ENCODE data around the gene CRYBG1.

The CRYBG1 gene

DNA sequence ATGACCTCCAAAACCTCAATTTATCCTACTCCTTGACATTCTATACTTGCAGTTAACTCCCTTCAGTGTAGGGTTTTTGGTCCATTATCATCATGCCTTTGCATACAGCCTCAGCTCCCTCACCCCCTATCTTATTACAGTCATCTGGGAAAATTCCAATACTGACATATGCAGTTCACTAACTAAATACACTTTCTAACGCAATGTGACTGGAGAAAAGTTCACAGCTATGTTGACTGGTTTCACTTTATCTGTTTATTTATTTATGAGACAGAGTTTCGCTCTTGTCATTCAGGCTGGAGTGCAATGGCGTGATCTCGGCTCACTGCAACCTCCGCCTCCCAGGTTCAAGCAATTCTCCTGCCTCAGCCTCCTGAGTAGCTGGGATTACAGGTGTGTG lies 64.9 kb downstream of the CRYBG1 start:
- DNase-seq = no peak

DNA sequence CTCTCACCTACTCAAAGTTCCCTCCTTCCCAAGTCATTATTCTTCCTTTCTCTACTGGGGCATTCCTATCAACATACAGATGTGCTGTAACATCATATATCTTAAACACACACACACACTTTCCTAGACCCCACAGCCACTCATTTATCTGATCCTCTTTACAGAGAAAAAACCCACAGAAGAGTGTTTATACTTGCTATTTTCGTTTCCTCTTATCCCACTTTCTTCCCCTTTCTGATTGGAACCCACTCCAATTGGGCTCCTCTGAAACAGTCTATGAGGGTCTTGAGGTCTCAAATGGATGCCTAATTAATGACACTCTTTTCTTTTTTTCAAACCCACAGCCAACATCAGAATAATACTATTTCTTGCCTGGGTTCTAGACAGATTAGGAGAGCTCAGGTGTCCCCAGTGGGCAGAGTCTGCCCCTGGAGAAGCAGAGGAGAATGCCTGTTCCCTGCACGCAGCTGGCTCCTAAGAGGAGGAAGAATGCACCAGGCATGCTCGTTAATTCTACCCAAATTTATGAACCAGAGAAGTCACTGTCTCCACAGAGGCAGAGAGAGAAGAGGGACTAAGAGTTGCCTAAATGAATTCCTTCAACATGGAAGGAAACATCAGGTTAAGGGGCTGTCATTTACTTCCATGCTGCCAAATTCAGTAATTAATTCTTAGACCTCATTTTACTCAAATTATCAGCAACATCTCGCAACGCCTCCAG lies 65.9 kb downstream of the CRYBG1 start:
- DNase-seq = no peak

DNA sequence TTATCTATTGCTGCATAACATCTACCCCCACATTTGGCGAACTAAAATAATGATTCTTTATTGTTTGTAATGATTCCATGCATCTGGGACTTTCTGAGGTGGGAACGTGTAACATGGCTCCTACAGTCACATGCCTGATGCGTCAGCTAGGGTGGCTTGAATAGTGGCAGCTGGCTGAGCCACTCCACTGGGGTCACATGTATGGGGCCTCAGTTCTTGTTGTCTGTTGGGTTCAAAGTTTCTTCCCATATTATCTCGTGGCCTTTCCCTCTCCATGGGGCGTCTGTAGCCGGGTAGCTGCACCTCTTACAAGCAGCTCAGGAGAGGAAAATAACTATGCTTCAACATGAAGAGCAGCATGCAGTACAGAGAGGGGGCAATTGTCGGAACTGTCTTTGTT lies 69.9 kb downstream of the CRYBG1 start:
- DNase-seq = no peak

DNA sequence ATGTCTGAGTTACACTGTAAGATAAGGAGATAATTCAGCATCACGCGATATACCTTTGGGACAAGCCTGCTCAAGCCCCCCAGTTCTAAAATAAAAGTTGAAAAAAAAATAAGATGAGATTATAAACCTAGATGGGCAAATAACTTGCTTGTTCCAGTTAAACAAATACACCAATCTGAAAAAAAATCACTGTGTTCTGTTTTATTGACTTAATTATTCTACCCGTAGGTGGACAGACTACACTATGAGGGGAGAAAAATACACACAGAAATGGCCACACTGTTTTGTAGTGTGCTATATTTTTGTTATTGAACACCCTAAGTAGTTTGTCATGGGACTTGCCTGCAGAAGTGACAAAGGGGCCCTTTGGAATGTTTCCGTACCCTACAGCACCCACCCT lies 70.9 kb downstream of the CRYBG1 start:
- no peak for DNase-seq

DNA sequence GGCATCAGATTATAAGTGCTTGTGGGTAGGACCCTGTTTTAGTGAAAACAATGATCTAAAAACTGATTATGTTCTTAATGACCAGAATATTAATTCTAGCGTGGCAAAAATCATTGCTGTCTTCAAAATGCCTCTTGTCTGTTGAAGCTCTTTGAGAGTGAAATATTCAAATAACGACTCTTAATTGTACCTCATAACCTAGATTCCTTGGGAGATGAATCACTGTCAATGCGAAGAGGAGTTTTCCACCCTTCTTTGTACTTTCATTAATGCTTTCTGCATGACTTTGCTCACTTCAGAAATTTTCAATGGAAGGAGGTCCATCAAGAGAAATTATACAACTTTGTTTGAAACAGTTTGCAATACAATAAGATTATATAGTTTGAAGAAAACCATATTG lies 71.5 kb downstream of the CRYBG1 start:
- DNase-seq = no peak

DNA sequence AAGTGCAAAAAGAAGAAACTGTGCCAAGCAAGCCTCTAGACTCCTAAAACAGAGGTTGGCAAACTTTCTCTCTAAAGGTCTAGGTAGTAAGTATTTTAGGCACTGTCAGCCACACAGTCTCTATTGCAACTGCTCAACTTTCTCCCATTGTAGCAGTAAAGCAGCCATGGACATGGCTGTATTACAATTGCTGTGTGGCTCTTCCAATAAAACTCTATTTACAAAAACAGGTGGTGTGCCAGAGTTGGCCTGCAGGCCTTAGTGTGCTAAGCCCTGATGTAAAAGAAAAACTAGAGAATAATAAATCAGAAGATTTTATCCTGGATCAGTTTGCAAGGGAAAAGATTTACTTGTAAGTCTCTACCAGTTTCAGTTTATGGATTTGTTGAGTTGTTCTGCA lies 74.0 kb downstream of the CRYBG1 start:
- no peak for DNase-seq

DNA sequence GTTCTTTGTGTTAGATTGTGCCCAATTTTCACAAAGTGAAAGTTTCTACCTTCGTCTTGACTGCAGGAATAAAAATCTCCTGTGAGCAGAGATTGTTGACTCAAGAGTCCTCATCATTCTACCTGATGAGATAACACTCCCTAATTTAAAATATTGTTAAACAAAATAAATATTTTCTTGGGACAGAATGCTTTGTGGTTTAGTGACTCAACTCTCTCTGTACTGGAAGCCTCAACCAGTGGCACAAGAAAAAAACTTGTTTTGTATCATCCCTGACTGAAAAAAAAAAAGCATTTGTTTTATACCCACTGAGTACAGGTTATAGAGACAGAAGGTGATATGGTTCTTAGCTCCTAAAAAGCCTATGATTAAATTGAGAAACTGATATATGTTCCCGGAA lies 78.9 kb downstream of the CRYBG1 start:
- DNase-seq = no peak

DNA sequence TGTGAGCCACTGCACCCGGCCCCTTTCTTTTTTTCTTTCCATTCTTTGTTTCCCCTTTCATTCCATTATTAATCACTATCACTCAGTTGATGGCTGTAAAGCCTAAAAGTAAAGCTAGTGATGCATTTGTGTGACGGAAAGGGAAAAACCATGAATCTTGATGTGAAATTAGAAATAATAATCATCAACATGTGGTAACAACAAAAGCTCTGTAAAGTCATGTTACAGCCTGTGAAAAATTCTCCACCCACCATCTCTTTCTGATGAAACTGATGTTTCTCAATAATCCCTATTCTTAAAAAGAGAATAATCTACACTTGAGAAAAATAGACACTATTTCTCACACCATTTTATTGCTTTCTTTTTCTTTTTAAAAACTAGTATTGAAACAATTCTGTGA lies 80.0 kb downstream of the CRYBG1 start:
- no peak for DNase-seq

DNA sequence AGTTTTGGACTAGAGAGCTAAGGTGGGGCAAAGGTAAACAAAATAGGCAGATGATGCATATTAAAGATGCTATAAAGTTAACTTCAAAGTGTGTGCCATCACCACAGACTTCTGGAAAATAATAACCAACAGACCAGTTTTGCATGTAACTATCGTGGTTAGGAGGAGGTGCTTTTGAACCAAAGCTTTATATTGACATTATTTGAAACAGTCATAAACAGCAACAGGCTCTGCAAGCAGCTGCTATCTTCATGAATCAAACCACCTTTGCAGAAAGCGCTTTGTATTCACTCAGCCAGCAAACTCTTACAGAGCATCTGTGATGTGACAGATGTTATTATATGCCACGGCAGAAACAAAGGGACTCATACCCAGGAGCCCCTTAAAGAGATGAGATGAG lies 81.9 kb downstream of the CRYBG1 start:
- no peak for DNase-seq

DNA sequence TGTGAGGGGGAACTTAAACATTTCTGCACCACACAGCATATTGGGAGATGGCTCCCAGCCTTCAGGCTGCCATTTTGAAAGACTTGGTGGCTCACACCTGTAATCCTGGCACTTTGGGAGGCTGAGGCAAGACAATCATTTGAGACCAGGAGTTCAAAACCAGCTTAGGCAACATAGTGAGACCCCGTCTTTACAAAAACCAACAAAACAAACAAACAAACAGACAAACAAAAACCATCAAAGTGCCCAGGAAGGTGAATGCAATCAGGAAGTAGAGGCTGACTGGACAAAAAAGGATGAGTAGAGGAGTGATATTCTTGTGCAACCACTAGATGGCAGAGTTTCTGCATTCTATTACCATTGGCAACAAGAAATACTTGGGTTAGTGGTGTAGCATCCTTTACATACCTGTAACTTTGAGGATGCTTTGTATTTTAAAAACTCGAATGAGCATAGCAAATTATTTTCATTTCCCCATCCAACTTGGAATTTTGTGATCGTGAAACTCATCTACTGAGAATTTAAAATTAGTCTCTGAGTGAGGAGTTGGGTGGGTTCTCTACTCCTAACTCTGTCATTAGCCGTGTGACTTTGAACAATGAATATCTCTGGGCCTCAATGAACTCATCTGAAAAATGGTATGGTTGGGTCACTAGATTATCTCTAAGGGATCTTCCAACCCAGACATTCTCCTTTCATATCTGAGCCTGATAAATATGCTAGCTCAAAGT lies 84.4 kb downstream of the CRYBG1 start:
- peak in 1 of 2 donors; percentile 37 for DNase-seq

DNA sequence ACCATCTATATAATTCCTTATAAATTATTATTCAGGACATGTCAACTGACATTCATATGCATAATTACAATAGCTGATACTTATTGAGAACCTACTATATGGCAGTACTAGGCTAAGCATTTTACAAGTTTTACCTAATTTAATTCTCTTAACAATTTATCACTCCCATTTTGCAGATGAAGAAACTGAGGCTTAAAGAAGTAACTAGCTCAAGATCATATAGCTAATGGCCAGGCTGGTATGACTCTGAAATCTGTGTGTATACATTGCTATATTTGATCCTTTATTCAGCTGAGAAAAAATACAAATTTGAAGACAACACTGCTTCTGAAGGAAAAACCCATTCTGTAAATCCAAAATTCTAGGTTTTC lies 85.0 kb downstream of the CRYBG1 start:
- no peak for DNase-seq

DNA sequence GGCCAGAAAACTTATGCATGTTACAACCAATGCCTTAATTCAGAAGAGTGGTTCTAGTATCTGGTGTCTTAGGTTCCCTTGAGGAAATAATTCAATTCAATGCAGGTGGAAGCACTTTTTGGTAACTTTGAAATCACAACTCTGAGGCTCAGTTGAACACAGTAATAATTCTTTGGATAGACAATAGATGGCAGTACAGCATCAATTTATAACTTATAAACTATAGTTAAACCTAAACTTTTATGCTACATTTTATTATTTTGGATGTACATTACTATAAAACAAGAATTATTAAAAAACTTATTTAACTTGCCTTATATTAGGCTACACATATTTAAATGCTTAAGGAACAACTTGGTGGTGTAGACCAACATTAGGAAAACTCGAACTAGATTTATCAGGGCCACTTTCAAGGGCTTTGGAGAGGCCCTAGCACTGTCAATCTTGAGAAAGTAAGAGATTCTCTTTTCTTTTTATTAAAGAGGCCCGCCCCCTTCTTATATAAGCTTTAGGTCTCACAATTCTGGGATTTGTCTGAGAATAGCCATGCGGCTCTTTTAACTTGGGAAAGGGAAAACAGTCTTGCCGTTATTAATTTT lies 85.9 kb downstream of the CRYBG1 start:
- DNase-seq = no peak

DNA sequence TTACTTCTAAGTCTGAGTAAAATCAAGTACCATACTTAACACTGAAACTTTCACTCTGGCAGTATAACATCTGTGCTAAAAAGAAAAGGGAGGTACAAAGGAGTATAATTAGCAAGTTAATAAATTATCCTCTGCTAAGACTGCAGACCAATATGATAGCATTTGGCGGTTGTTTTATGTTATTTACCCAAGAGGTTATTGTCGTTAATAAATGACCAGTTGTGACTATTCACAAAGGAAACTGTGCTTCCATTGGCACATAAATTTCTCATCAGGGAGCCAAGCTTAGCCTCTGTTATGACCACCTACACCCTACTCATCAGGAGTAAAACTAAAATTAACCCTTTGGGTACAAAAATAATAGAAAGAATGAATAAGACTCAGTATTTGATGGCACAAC lies 86.5 kb downstream of the CRYBG1 start:
- no peak for DNase-seq

DNA sequence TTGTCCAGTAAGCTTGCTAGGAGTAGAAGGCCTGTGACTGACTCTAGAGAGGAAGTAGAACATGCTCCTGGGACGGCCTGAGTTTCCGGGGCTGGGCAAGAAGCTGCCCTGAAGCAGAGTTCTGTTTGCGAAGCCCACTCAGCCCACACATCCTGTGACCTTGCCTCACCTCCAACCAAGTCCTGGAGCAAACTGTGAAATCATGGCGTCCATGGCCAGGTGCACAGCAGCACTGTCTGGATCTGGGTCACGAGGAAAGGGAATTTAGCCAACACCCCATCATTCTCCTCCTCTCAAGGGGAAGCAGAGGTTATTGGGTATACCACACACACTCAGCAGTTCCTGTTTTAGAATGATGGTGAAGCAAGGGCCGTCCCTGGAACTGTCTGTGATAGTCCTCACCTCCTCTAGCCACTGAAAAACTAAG lies 87.5 kb downstream of the CRYBG1 start:
- DNase-seq = peak in 1 of 2 donors; percentile 8

DNA sequence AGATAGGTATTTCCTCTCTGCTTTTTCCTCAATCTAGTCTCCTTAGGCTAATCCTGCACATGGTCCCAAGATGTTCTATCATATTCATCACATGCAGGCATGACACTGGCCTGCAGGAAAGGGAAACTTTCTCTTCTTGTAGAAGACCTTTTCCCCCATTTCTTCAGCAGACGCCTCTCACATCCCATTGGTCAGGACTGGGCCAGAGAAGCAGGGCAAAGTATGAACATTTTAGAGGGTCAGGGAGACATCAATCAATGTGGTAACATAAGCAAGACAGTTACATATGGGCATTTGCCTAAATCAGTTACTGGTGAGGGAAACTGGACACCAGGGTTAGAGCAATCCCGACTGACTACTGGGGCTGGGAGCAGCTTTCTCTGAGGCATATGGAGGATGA lies 90.1 kb downstream of the CRYBG1 start:
- DNase-seq = no peak

DNA sequence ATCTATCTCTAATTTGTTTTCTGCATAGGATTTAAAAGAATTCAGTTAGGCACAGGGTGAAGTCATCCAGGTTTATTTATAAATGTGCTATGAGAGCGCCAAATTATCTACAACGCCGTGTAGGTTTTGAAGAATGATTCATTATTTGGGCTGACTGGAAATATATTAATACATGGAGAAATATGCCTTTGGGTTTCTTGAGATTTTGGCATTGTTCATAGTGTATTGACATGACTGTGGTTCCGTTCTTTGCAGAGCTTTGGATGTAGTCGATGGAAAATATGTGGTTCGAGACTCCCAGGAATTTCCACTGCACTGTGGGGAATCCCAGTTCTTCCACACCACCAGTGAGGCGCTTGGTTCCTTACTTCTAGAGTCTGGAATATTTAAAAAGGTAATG lies 90.9 kb downstream of the CRYBG1 start:
- DNase-seq = no peak

DNA sequence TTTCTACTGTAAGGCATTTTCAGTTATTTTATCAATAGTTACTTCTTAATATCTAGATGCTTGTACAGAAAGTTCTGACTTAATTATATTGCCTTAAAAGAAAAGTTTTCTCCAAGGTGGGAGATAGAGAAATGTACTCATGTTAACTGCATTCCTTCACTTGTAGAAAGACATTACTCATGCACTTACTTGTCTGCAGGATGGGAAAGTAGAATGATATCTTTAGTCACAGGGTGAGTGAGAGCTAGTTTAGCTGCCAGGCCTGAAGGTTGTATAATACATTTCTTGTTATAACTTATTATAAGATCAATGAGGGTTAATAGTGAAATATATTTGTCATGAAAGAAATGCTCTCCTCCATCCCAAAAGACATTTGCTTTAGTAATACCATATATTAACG lies 92.1 kb downstream of the CRYBG1 start:
- no peak for DNase-seq

DNA sequence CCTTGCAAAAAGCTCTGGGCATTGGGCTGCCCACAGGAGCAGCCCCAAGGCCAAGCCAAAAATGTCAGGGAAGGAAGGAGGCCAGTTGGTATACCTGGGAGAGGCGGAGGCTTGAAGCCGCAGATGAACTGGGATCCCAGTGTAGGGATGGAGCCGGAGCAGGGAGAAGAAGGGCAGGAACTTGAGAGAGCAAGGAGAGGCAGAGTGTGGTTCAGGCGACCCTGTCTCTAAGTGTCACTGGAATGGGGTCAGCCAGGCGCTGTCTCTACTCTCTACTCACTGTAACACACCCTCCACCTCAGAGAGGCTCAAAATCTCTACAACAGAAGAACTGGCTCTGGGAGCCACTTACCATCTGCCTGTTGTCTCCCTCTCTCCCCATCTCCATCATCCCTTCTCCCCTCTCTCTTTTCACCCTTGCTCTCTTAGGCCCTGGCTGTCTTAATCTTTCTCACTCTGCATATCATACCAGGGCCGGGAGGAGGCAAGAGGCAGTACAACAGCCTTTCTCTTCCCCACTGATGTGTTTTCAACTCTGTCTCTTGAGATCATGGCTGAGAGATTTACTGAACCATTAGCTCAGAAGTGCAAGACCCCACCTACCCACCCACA lies 93.3 kb downstream of the CRYBG1 start:
- no peak for DNase-seq

DNA sequence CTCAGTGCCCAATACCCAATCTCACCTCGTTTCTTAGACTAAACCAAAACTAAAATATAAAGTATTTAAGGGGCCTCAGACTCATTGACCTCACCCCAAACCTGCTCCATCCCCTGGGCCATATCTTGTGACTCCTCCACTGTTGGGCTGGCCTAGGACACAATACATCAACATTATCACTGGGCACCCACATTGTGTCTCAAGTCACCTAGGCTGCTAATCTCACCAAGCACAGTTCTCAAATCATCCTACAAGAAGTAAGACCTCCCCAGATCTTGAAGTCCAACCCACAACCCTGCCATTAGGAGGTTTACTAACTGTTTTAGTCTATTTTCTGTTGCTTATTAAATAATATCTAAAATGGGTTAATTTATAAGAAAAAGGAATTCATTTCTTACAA lies 96.2 kb downstream of the CRYBG1 start:
- DNase-seq = no peak

DNA sequence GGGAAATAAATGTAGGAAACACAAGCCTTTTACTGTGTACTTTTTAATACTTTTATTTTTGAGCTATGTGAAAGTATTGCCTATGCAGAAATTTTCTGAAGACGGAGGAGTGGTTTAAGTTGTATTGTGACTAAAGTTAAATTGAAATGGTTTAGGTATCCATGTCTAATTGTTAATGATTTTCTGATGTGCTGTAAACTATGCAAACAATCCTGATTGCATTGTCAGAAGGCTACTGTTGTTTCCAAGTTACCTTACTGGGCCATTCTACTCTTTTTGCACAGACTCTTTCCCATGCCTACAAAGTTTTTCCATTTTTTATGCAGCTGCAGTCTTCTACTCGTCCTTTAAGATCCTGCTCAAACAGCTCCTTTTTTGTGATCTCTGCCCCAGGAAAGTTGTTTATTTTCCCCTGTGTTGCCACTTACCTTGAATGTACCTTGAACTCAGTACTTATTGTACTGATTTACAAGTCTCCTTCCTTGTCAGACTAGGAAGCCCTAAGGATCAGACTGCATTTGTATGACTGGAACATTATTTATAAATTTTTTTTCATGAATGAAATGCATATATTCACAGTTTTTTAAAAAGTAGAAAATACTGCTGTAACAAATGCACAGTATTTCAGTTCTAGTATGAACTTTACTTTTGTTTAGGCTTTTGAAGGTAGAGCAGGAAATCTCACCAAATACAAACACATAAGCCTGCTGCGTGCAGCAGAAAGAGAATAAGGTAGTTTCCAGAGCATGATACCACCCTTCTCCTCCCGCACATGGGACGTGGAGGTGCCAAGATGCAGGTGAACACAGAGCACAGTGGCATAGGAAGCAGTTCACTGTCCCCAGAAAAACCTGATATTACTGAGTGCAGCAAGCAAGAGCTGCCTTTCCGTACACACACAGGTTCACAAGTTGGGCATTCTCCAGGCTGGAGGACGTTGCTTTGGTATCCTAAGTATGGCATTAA lies 97.8 kb downstream of the CRYBG1 start:
- DNase-seq = no peak

DNA sequence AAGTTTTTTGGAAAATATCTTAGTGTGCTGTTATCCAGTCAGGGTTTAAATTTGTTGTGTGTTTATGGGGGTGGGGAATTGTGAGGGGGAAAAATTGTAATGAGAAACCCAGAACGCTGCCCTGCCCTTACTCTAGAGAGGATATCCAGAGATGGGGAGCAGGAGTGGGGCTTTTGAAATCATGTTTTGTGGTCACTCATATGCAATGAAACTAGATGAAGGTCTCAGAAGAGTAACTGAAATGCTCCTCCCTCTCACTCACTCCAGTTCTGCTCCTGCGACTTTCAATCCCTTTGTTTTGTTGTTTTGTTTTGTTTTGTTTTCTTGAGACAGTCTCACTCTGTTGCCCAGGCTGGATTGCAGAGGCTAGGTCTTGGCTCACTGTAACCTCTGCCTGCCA lies 100.0 kb downstream of the CRYBG1 start:
- DNase-seq = no peak

DNA sequence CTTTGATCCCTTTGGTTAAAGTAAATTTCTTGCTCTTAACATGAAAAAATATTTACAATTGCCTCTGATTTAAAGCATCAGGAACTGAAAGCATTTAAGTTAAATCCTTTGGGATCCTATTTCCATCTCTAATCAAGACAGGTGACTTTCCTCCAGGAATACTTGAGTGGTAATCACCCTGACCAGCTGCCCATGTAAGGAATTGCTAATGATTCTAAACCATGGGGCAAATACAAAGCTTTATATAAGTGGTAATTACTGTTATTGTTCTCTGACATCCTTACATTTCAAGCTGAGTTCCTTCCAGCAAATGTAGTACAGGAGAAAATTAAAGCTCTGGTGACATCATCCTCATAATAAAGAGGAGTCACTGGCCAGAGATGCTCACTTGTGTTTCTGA lies 100.6 kb downstream of the CRYBG1 start:
- no peak for DNase-seq

Data from activated CD4-positive, alpha-beta T cell treated with anti-CD3 and anti-CD28 coated beads for 4 hours (primary cell).